Lower leg skin (tissue), 3 donors: ENCODE data around the gene CPZ.

Experiments
- POLR2A ChIP-seq, 2 donors: fragments of 450-650 bp; IDR thresholded peaks; one replicate each; pipeline ENCODE4 v1.6.1; 2016 to 2017; ENCODE audit warnings: antibody characterized with exemption in 2 of 2, mild to moderate bottlenecking in 1 of 2, moderate library complexity in 1 of 2
- TF ChIP-seq, protein P1 (sequence below), 3 donors: fragments of 450-650 bp; IDR thresholded peaks; one replicate each; pipeline ENCODE4 v1.5.1; 2016; ENCODE audit warnings: antibody characterized with exemption in 3 of 3, mild to moderate bottlenecking in 3 of 3, moderate library complexity in 2 of 3

DNA sequence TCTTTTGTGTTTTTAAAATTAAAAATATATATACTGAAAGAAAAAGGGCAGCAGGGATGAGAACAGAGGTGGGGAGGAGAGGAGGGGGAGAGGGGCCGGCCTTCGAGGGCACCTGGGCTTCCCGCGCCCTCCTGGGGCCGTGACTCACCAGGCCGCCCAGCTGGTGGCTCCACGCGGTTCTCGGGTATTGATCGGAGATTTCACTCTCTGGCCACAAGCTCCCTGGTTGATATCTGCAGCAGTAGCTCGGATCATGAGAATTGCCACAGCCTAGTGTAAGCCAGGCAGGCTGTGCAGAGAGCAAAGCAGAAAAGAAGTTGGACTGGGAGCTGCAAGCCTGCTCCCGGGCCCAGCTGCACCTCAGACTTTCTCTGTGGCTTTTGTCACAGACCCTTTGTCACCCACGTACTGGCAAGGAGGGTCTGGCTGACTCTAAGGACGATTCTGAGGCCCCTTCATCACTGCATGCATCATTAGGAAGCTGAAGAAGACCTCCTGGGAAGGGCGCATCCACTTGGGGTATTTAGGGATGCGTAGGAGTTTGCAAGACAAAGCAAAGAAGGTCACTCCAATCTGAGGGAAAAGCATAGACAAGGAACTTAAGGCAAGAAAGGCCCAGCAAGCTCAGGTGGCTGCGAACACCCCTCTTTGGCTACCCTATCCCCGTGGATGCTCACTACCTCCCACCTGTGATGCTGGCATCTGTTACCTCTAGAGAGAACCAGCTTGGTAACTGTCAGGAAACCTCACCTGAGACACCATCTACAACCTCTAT lies 71.7 kb downstream of the CPZ start:
- no peak for TF ChIP-seq POLR2A (IDR thresholded peaks at IDR 0.05)
- TF ChIP-seq, protein P1, sequence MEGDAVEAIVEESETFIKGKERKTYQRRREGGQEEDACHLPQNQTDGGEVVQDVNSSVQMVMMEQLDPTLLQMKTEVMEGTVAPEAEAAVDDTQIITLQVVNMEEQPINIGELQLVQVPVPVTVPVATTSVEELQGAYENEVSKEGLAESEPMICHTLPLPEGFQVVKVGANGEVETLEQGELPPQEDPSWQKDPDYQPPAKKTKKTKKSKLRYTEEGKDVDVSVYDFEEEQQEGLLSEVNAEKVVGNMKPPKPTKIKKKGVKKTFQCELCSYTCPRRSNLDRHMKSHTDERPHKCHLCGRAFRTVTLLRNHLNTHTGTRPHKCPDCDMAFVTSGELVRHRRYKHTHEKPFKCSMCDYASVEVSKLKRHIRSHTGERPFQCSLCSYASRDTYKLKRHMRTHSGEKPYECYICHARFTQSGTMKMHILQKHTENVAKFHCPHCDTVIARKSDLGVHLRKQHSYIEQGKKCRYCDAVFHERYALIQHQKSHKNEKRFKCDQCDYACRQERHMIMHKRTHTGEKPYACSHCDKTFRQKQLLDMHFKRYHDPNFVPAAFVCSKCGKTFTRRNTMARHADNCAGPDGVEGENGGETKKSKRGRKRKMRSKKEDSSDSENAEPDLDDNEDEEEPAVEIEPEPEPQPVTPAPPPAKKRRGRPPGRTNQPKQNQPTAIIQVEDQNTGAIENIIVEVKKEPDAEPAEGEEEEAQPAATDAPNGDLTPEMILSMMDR (IDR thresholded peaks at IDR 0.05) = no peak
